ENCODE measurements around the gene MDH1B. TPM values are rescaled to one million over a fixed set of nuclear protein-coding genes. Genes with fewer than 3 reads are reported as not detected.

MDH1B gene
- total RNA-seq, 1 experiment from 2014 or later: 3.7 TPM

DNA sequence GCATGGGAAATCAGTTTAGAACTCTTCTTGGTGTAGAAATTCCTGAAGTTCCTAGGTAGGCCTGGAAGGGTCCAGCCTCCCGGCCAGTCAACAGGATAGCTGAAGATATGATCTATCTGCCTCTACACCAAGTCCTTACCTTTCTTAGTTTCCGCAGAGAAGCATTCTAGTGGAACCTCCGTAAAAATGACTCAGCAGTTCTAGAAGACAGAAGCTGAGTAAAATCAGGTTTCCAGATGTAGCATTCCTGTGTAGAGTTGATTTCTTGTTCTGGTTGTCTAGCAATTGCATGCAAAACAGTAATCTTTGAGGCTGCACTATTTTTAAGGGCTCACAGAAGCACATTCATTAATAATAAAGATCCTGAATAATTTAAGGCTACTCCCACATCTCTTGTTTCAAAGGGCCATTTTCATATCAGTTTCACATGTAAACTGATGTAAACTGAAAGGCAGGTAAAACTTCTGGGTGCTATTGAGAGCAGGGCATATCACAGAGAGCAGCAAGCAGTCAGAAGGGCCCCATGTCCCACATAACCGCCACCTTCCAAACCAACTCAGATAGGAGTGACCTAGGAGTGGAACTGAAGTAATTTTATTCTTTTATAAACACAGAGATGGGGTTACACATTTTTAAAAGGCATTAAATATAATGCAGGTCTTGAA, 43.7 kb downstream of the MDH1B start:
- H3K4me1 ChIP-seq (ENCODE audit: control insufficient read depth in 1 of 2, insufficient read depth in 2 of 2, low read length in 2 of 2): no peaks in the 10 kb centered on the region
- ATAC-seq (no peak), DNase-seq (ENCODE audit: low read depth, low spot score) (no peak)
- intact Hi-C loops (cut with micrococcal nuclease): no loop called here
- ChIA-PET POLR2A (no interaction called here), CTCF (no interaction called here), RAD21 (ENCODE audit: low non-redundant PET in 1 of 2, low total read pairs in 2 of 2, uncharacterized antibody in 2 of 2, unreplicated experiment in 2 of 2) (no interaction called here)
- no peak overlapping the region for H3K4me3 ChIP-seq (replicated peaks in 1 of 2; ENCODE audit: low read depth in 1 of 2, low read length in 2 of 2)
- no peaks in the 10 kb centered on the region for H3K36me3 ChIP-seq (ENCODE audit: control insufficient read depth in 1 of 2, insufficient read depth in 2 of 2, low read length in 2 of 2)
- H3K9me2 ChIP-seq (ENCODE audit: insufficient read depth): 0 out of 2 replicates have a peak, but pooled peaks cover 3% of the 10 kb centered on the region
- no peak overlapping the region for H3K27ac ChIP-seq (ENCODE audit: low read depth, low read length)
- no peaks in the 10 kb centered on the region for H3K27me3 ChIP-seq (ENCODE audit: insufficient read depth, low read length)
- no peak for TF ChIP-seq SP1 (IDR thresholded peaks at IDR 0.05; ENCODE audit: low read depth)
- TF ChIP-seq, protein P1, sequence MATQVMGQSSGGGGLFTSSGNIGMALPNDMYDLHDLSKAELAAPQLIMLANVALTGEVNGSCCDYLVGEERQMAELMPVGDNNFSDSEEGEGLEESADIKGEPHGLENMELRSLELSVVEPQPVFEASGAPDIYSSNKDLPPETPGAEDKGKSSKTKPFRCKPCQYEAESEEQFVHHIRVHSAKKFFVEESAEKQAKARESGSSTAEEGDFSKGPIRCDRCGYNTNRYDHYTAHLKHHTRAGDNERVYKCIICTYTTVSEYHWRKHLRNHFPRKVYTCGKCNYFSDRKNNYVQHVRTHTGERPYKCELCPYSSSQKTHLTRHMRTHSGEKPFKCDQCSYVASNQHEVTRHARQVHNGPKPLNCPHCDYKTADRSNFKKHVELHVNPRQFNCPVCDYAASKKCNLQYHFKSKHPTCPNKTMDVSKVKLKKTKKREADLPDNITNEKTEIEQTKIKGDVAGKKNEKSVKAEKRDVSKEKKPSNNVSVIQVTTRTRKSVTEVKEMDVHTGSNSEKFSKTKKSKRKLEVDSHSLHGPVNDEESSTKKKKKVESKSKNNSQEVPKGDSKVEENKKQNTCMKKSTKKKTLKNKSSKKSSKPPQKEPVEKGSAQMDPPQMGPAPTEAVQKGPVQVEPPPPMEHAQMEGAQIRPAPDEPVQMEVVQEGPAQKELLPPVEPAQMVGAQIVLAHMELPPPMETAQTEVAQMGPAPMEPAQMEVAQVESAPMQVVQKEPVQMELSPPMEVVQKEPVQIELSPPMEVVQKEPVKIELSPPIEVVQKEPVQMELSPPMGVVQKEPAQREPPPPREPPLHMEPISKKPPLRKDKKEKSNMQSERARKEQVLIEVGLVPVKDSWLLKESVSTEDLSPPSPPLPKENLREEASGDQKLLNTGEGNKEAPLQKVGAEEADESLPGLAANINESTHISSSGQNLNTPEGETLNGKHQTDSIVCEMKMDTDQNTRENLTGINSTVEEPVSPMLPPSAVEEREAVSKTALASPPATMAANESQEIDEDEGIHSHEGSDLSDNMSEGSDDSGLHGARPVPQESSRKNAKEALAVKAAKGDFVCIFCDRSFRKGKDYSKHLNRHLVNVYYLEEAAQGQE (IDR thresholded peaks at IDR 0.05; ENCODE audit: low read depth): no peak
- no peak for TF ChIP-seq FOSL1 (IDR thresholded peaks at IDR 0.05; ENCODE audit: low read depth)
- TF ChIP-seq SRF (IDR thresholded peaks at IDR 0.05; ENCODE audit: low read depth): no peak
- no peak overlapping the region for H3K9ac ChIP-seq (ENCODE audit: low read length)
- no peaks in the 10 kb centered on the region for H3K9me3 ChIP-seq (ENCODE audit: control insufficient read depth in 1 of 2, insufficient read depth in 1 of 2, low read depth in 1 of 2, low read length in 2 of 2)
- H4K20me1 ChIP-seq (ENCODE audit: insufficient read depth): no peaks in the 10 kb centered on the region
- no peaks in the 10 kb centered on the region for H3K79me2 ChIP-seq (ENCODE audit: insufficient read depth, low read length)
- no TSS peak for BruUV-seq (replicated peaks)
- no peak overlapping the region for H3K4me2 ChIP-seq (ENCODE audit: low read length)
- no peak overlapping the region for H2AFZ ChIP-seq (ENCODE audit: low read depth, low read length, poor library complexity, severe bottlenecking)

DNA sequence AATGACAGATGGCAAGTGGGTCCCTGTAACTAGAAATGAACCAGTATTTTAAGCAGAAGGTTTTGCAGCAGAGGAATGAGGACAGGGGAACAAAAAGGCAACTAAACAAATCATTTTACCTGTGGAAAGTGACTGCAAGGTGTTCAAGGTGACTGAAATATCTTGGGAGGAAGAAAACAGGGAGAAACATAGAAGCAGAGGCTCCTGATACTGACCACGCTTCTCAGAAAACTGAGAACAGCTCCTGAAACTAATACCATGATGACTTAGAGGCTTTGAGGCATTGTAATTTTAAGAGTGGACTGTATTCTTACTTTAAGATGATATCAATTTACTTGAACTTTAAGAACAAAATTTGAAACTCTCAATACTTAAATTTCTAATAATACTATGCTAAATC, 46.8 kb downstream of the MDH1B start, which contains the start of gene DYTN:
Gene DYTN, minus strand, starts transcription at position 101 of the 400 bp plus-strand sequence. CDS start 117 bp downstream, outside the sequence.
- ATAC-seq (no peak), DNase-seq (ENCODE audit: low read depth, low spot score) (no peak)
- H3K4me2 ChIP-seq (ENCODE audit: low read length): no peak within 1 kb of the TSS
- ChIA-PET POLR2A (no interaction called here), RAD21 (ENCODE audit: low non-redundant PET in 1 of 2, low total read pairs in 2 of 2, uncharacterized antibody in 2 of 2, unreplicated experiment in 2 of 2) (no interaction called here), CTCF (no interaction called here)
- no peak within 1 kb of the TSS for H2AFZ ChIP-seq (ENCODE audit: low read depth, low read length, poor library complexity, severe bottlenecking)
- H3K27me3 ChIP-seq (ENCODE audit: insufficient read depth, low read length): no peaks in the 10 kb centered on the region
- H3K79me2 ChIP-seq (ENCODE audit: insufficient read depth, low read length): no peaks in the 10 kb centered on the region
- H3K27ac ChIP-seq (ENCODE audit: low read depth, low read length): no peak within 1 kb of the TSS
- intact Hi-C loops (cut with micrococcal nuclease): no loop called here
- BruUV-seq (replicated peaks): no TSS peak
- no peaks in the 10 kb centered on the region for H4K20me1 ChIP-seq (ENCODE audit: insufficient read depth)
- no peaks in the 10 kb centered on the region for H3K36me3 ChIP-seq (ENCODE audit: control insufficient read depth in 1 of 2, insufficient read depth in 2 of 2, low read length in 2 of 2)
- H3K9ac ChIP-seq (ENCODE audit: low read length): no peak within 1 kb of the TSS
- 0 out of 2 replicates have a peak, but pooled peaks cover 3% of the 10 kb centered on the region for H3K9me2 ChIP-seq (ENCODE audit: insufficient read depth)
- H3K4me1 ChIP-seq (ENCODE audit: control insufficient read depth in 1 of 2, insufficient read depth in 2 of 2, low read length in 2 of 2): no peaks in the 10 kb centered on the region
- H3K9me3 ChIP-seq (ENCODE audit: control insufficient read depth in 1 of 2, insufficient read depth in 1 of 2, low read depth in 1 of 2, low read length in 2 of 2): no peaks in the 10 kb centered on the region
- no peak within 1 kb of the TSS for H3K4me3 ChIP-seq (replicated peaks in 1 of 2; ENCODE audit: low read depth in 1 of 2, low read length in 2 of 2)
- TF ChIP-seq ELF1 (IDR thresholded peaks at IDR 0.05; ENCODE audit: borderline replicate concordance, low read depth) (no peak), FOSL1 (IDR thresholded peaks at IDR 0.05; ENCODE audit: low read depth) (no peak), YY1 (IDR thresholded peaks at IDR 0.05; ENCODE audit: extremely low read depth, insufficient replicate concordance, low read depth, low read length) (no peak), CEBPB (IDR thresholded peaks at IDR 0.05; ENCODE audit: low read depth) (no peak), ZFX (IDR thresholded peaks at IDR 0.05) (no peak), RAD21 (IDR thresholded peaks at IDR 0.05; ENCODE audit: low read depth) (no peak), EZH2 (IDR thresholded peaks at IDR 0.05) (no peak), POLR2AphosphoS5 (IDR thresholded peaks at IDR 0.05; ENCODE audit: low read depth, low read length) (no peak)
- TF ChIP-seq, protein P1 (IDR thresholded peaks at IDR 0.05; ENCODE audit: low read depth): no peak
